ENCODE data around the gene ENTREP1.

- TF ChIP-seq CTCF (IDR thresholded peaks at IDR 0.05) (no peak), POLR2AphosphoS5 (IDR thresholded peaks at IDR 0.05) (no peak), POLR2A (IDR thresholded peaks at IDR 0.05) (no peak)
Measured at GRCh38 chr9:69429281-69429680, 104.3 kb downstream of the ENTREP1 start.
